ENCODE results near the gene LDLR. TPM values are rescaled to one million over a fixed set of nuclear protein-coding genes. Genes with fewer than 3 reads are reported as not detected.

Gene LDLR
- total and polyA plus RNA-seq, 2 experiments from 2014 or later, result 13.8 to 29.6 TPM

- peak; percentile 97 for DNase-seq
- no peak overlapping the region for H2AFZ ChIP-seq
These were observed 79.3 kb downstream of the LDLR start for GRCh38 chr19:11168568-11168967.

GRCh38 chr19:11169896-11170678, 80.8 kb downstream of the LDLR start:
- H3K4me1 ChIP-seq (ENCODE audit: insufficient read depth), result peaks cover 51% of the 10 kb centered on the region
- DNase-seq, result peak; percentile 68
- in situ Hi-C loops (cut with MboI), result no loop called here
- no peak for TF ChIP-seq EZH2 (IDR thresholded peaks at IDR 0.05; ENCODE audit: insufficient read depth, poor library complexity, severe bottlenecking)
- TF ChIP-seq EZH2phosphoT487 (IDR thresholded peaks at IDR 0.05; ENCODE audit: insufficient read depth, low read depth), result no peak
- H3K4me2 ChIP-seq (ENCODE audit: unreplicated experiment), result no peak overlapping the region
- 81 to 84% methylated on average over 31 of the region's 31 CpGs for WGBS, 2 experiments (ENCODE audit: low coverage in 1 of 2, low lambda C conversion rate in 2 of 2, missing lambda C conversion rate in 2 of 2)
- H3K27ac ChIP-seq, result peak overlapping the region; percentile 99
- no peak overlapping the region for H3K4me3 ChIP-seq
- no peaks in the 10 kb centered on the region for H3K79me2 ChIP-seq (ENCODE audit: insufficient read depth)
- H3K9me3 ChIP-seq (ENCODE audit: low read depth), result no peaks in the 10 kb centered on the region
- H2AFZ ChIP-seq, result no peak overlapping the region
- no peaks in the 10 kb centered on the region for H3K9me2 ChIP-seq (ENCODE audit: insufficient read depth)
- peaks cover 23% of the 10 kb centered on the region; the same call in 1 of the 2 replicates for H3K36me3 ChIP-seq (ENCODE audit: low read depth)
- H3K27me3 ChIP-seq (replicated peaks; ENCODE audit: insufficient read depth), result no peaks in the 10 kb centered on the region
- H3F3A ChIP-seq (ENCODE audit: insufficient read depth), result peaks cover 59% of the 10 kb centered on the region
- 0 out of 2 replicates have a peak overlapping the region, but pooled peaks have one; percentile 2 for H3K9ac ChIP-seq
- no peaks in the 10 kb centered on the region for H4K20me1 ChIP-seq (ENCODE audit: insufficient read depth)

More at GRCh38 chr19:11168568-11168967, 79.3 kb downstream of the LDLR start:
- Histone ChIP-seq H3K9me2 (ENCODE audit: insufficient read depth) (no peaks in the 10 kb centered on the region), H3K4me1 (ENCODE audit: insufficient read depth) (peaks cover 63% of the 10 kb centered on the region), H3K4me3 (no peak overlapping the region), H3K36me3 (ENCODE audit: low read depth) (peaks cover 14% of the 10 kb centered on the region; the same call in 1 of the 2 replicates), H3K4me2 (ENCODE audit: unreplicated experiment) (peak overlapping the region; percentile 56), H3K9ac (peak overlapping the region; percentile 77), H4K20me1 (ENCODE audit: insufficient read depth) (no peaks in the 10 kb centered on the region), H3F3A (ENCODE audit: insufficient read depth) (peaks cover 72% of the 10 kb centered on the region), H3K79me2 (ENCODE audit: insufficient read depth) (no peaks in the 10 kb centered on the region), H3K27ac (peak overlapping the region; percentile 99), H3K9me3 (ENCODE audit: low read depth) (no peaks in the 10 kb centered on the region), H3K27me3 (replicated peaks; ENCODE audit: insufficient read depth) (no peaks in the 10 kb centered on the region)
- in situ Hi-C loops (cut with MboI), result no loop called here
- no peak for TF ChIP-seq EZH2phosphoT487 (IDR thresholded peaks at IDR 0.05; ENCODE audit: insufficient read depth, low read depth)
- TF ChIP-seq EZH2 (IDR thresholded peaks at IDR 0.05; ENCODE audit: insufficient read depth, poor library complexity, severe bottlenecking), result no peak
- WGBS, 2 experiments (ENCODE audit: low coverage in 1 of 2, low lambda C conversion rate in 2 of 2, missing lambda C conversion rate in 2 of 2), result 6 to 7% methylated on average over 7 of the region's 7 CpGs

- Histone ChIP-seq H3K4me1 (ENCODE audit: insufficient read depth) (peaks cover 40% of the 10 kb centered on the region), H3K4me3 (no peak overlapping the region), H3K36me3 (ENCODE audit: low read depth) (peaks cover 29% of the 10 kb centered on the region; the same call in 1 of the 2 replicates), H3K4me2 (ENCODE audit: unreplicated experiment) (no peak overlapping the region), H3K27ac (peak overlapping the region; percentile 99), H3F3A (ENCODE audit: insufficient read depth) (peaks cover 48% of the 10 kb centered on the region), H3K9me2 (ENCODE audit: insufficient read depth) (no peaks in the 10 kb centered on the region), H3K27me3 (replicated peaks; ENCODE audit: insufficient read depth) (no peaks in the 10 kb centered on the region), H2AFZ (no peak overlapping the region), H3K9me3 (ENCODE audit: low read depth) (no peaks in the 10 kb centered on the region), H3K9ac (0 out of 2 replicates have a peak overlapping the region, but pooled peaks have one; percentile 2), H4K20me1 (ENCODE audit: insufficient read depth) (no peaks in the 10 kb centered on the region), H3K79me2 (ENCODE audit: insufficient read depth) (no peaks in the 10 kb centered on the region)
- DNase-seq, result no peak
- in situ Hi-C loops (cut with MboI), result no loop called here
- 52 to 54% methylated on average over 5 of the region's 5 CpGs for WGBS, 2 experiments (ENCODE audit: low coverage in 1 of 2, low lambda C conversion rate in 2 of 2, missing lambda C conversion rate in 2 of 2)
- TF ChIP-seq EZH2 (IDR thresholded peaks at IDR 0.05; ENCODE audit: insufficient read depth, poor library complexity, severe bottlenecking) (no peak), EZH2phosphoT487 (IDR thresholded peaks at IDR 0.05; ENCODE audit: insufficient read depth, low read depth) (no peak)
These were observed 81.9 kb downstream of the LDLR start for GRCh38 chr19:11171144-11171543.

GRCh38 chr19:11172576-11172975, 83.3 kb downstream of the LDLR start:
- Histone ChIP-seq H3K4me1 (ENCODE audit: insufficient read depth) (peaks cover 30% of the 10 kb centered on the region), H3K4me2 (ENCODE audit: unreplicated experiment) (no peak overlapping the region), H3K27me3 (replicated peaks; ENCODE audit: insufficient read depth) (no peaks in the 10 kb centered on the region), H3K9me2 (ENCODE audit: insufficient read depth) (no peaks in the 10 kb centered on the region), H2AFZ (no peak overlapping the region), H3K79me2 (ENCODE audit: insufficient read depth) (no peaks in the 10 kb centered on the region), H3K36me3 (ENCODE audit: low read depth) (peaks cover 31% of the 10 kb centered on the region; the same call in 1 of the 2 replicates), H4K20me1 (ENCODE audit: insufficient read depth) (no peaks in the 10 kb centered on the region), H3F3A (ENCODE audit: insufficient read depth) (peaks cover 34% of the 10 kb centered on the region), H3K9ac (no peak overlapping the region), H3K4me3 (no peak overlapping the region), H3K9me3 (ENCODE audit: low read depth) (no peaks in the 10 kb centered on the region), H3K27ac (no peak overlapping the region)
- TF ChIP-seq EZH2 (IDR thresholded peaks at IDR 0.05; ENCODE audit: insufficient read depth, poor library complexity, severe bottlenecking), result no peak
- TF ChIP-seq EZH2phosphoT487 (IDR thresholded peaks at IDR 0.05; ENCODE audit: insufficient read depth, low read depth), result no peak
- no peak for DNase-seq
- WGBS, 2 experiments (ENCODE audit: low coverage in 1 of 2, low lambda C conversion rate in 2 of 2, missing lambda C conversion rate in 2 of 2), result 82 to 84% methylated on average over 6 of the region's 6 CpGs
- in situ Hi-C loops (cut with MboI), result no loop called here

Measured in GM23248 (cell line).